Endothelial cell of umbilical vein (primary cell): ENCODE data around the gene ZNF804A. TPM values are rescaled to one million over a fixed set of nuclear protein-coding genes. Genes with fewer than 3 reads are reported as not detected.

Experiments
- BruUV-seq: library from RNA; stranded (reverse); fragments of 400-500 nt; replicated peaks from 2 replicates; lab custom pipeline; 2021; lab: Mats Ljungman, UMichigan
- CTCF ChIA-PET: fragments of 300-600, 350-600 bp; sonication (Branson Sonifier 250); formaldehyde crosslinking; loops from one replicate; lab custom pipeline; 2021; ENCODE audit warnings: antibody characterized with exemption, inconsistent platforms; lab: Charles Lee
- POLR2A ChIA-PET: fragments of 300-600, 350-600 bp; sonication (Branson Sonifier 250); formaldehyde crosslinking; loops from one replicate; lab custom pipeline; 2021; ENCODE audit warnings: antibody characterized with exemption, inconsistent platforms; lab: Charles Lee
- DNase-seq: peaks from one replicate; pipeline ENCODE4 v3.0.0-alpha.2; 2011; ENCODE audit warnings: low read depth, low spot score
- FAIRE-seq: peaks from 2 replicates; lab custom pipeline; 2011; peaks lifted over from hg19 to GRCh38; lab: Jason Lieb, UNC
- H2AFZ ChIP-seq: 2 replicates; pipeline ENCODE4 v1.6.0; 2012; ENCODE audit warnings: low read depth, low read length, control low read depth, inconsistent platforms
- H3K27ac ChIP-seq: 2 replicates; pipeline ENCODE4 v1.5.1; 2011; ENCODE audit warnings: low read depth, mild to moderate bottlenecking, control low read depth, low read length, moderate library complexity; ENCODE audit not compliant: insufficient read depth
- H3K27me3 ChIP-seq, 2 experiments: 2 replicates each; pipeline versions ENCODE4 v1.6.0 to v1.6.1; 2011; ENCODE audit warnings: low read length in 2 of 2, mixed read lengths in 1 of 2; ENCODE audit not compliant: control insufficient read depth in 2 of 2, insufficient read depth in 2 of 2
- H3K36me3 ChIP-seq, 2 experiments: 2 replicates in 1 of 2; 3 replicates in 1 of 2; pipeline ENCODE4 v1.5.1; 2011; ENCODE audit warnings: low read length in 2 of 2, mild to moderate bottlenecking in 1 of 2, moderate library complexity in 1 of 2; ENCODE audit not compliant: control insufficient read depth in 2 of 2, insufficient read depth in 2 of 2; ENCODE audit errors: extremely low read depth in 1 of 2
- H3K4me1 ChIP-seq: 3 replicates; pipeline ENCODE4 v1.5.1; 2011; ENCODE audit warnings: mild to moderate bottlenecking, low read length; ENCODE audit not compliant: control insufficient read depth, insufficient read depth; ENCODE audit errors: extremely low read depth
- H3K4me2 ChIP-seq: 2 replicates; pipeline ENCODE4 v1.6.1; 2011; ENCODE audit warnings: low read length, control low read depth, mixed read lengths; ENCODE audit not compliant: insufficient read depth
- H3K4me3 ChIP-seq, 3 experiments: fragments of 200-600 bp in 1 of 3; sonication (generic), shearing (Covaris generic) in 1 of 3; replicated peaks in 1 of 3; 2 replicates each; pipeline ENCODE4 v1.5.1; 2011 to 2016; ENCODE audit warnings: control low read depth in 3 of 3, low read length in 3 of 3, mild to moderate bottlenecking in 2 of 3, inconsistent platforms in 1 of 3, low read depth in 1 of 3, moderate library complexity in 1 of 3; ENCODE audit not compliant: insufficient read depth in 1 of 3
- H3K79me2 ChIP-seq: 2 replicates; pipeline ENCODE4 v1.6.0; 2012; ENCODE audit warnings: low read length, inconsistent platforms; ENCODE audit not compliant: control insufficient read depth, insufficient read depth
- H3K9ac ChIP-seq: replicated peaks from 2 replicates; pipeline ENCODE3; 2011; ENCODE audit warnings: low read length, control low read depth; ENCODE audit not compliant: insufficient read depth; ENCODE audit errors: extremely low read depth
- H3K9me1 ChIP-seq: replicated peaks from 3 replicates; pipeline ENCODE4 v1.6.0; 2011; ENCODE audit warnings: mild to moderate bottlenecking, low read length; ENCODE audit not compliant: control insufficient read depth, insufficient read depth; ENCODE audit errors: extremely low read depth
- H3K9me3 ChIP-seq: replicated peaks from 2 replicates; pipeline ENCODE4 v1.5.1; 2012; ENCODE audit warnings: low read length, inconsistent platforms; ENCODE audit not compliant: control insufficient read depth, insufficient read depth
- H4K20me1 ChIP-seq: replicated peaks from 2 replicates; pipeline ENCODE3; 2011; ENCODE audit warnings: mild to moderate bottlenecking, low read length; ENCODE audit not compliant: control insufficient read depth, insufficient read depth; ENCODE audit errors: extremely low read depth
- CTCF ChIP-seq, 2 donors: IDR thresholded peaks; 1 replicate in 1 of 2; 2 replicates in 1 of 2; pipeline ENCODE4 v1.5.1; 2011; ENCODE audit warnings: low read length in 2 of 2, mild to moderate bottlenecking in 2 of 2, moderate library complexity in 2 of 2, control low read depth in 1 of 2, inconsistent platforms in 1 of 2, low read depth in 1 of 2; ENCODE audit not compliant: insufficient read depth in 1 of 2; ENCODE audit errors: extremely low read depth in 1 of 2
- FOS ChIP-seq: IDR thresholded peaks from 2 replicates; pipeline ENCODE4 v1.6.1; 2011; ENCODE audit warnings: mild to moderate bottlenecking, low read length, moderate library complexity, borderline replicate concordance; ENCODE audit not compliant: insufficient read depth
- GATA2 ChIP-seq: IDR thresholded peaks from 2 replicates; pipeline ENCODE4 v1.7.0; 2011; ENCODE audit warnings: low read depth, mild to moderate bottlenecking, moderate library complexity, mixed read lengths, low read length; ENCODE audit not compliant: insufficient read length, insufficient read depth
- JUN ChIP-seq: IDR thresholded peaks from 2 replicates; pipeline ENCODE4 v1.6.1; 2011; ENCODE audit warnings: borderline replicate concordance, low read depth; ENCODE audit not compliant: insufficient read length, insufficient read depth
- MAX ChIP-seq: IDR thresholded peaks from 2 replicates; pipeline ENCODE4 v1.6.1; 2011; ENCODE audit not compliant: insufficient read depth, insufficient read length
- MYC ChIP-seq: IDR thresholded peaks from one replicate; pipeline ENCODE4 v1.6.1; 2011; ENCODE audit warnings: mild to moderate bottlenecking, low read depth, low read length
- POLR2A ChIP-seq: IDR thresholded peaks from 2 replicates; pipeline ENCODE4 v1.6.1; 2012; ENCODE audit warnings: low read depth, mild to moderate bottlenecking, control low read depth, low read length
- POLR2AphosphoS5 ChIP-seq: IDR thresholded peaks from 2 replicates; pipeline ENCODE4 v1.6.1; 2012; ENCODE audit warnings: low read depth, mild to moderate bottlenecking, control low read depth, low read length, moderate library complexity; ENCODE audit not compliant: insufficient read depth
- dilution Hi-C: fragments of 300-500 bp; cut with MboI; formaldehyde crosslinking; loops from one replicate; pipeline ENCODE4 v1.15.0; 2019; ENCODE audit warnings: low sequenced_read_pairs; ENCODE audit not compliant: extremely low pct_ligation_motif_present
- intact Hi-C: fragments of 100-400 bp; cut with micrococcal nuclease; formaldehyde crosslinking; loops from one replicate; pipeline ENCODE4 v1.10.0; 2022
- polyA plus RNA-seq, 4 experiments: library from polyadenylated mRNA; depleted of rRNA in 3 of 4; stranded (reverse) in 3 of 4; unstranded in 1 of 4; fragments of >200 nt; gene quantifications; 2 replicates each; pipeline versions ENCODE4 v1.2.1 to v1.2.3, GENCODE V29; 2011 to 2012; ENCODE audit warnings: missing spikeins in 1 of 4
- total RNA-seq: library from RNA; stranded (reverse); gene quantifications from 2 replicates; pipeline ENCODE4 v1.2.3, GENCODE V29; 2021

The ZNF804A gene
- total and polyA plus RNA-seq, 2 donors (not counting 3 experiments of a cell fraction or from before 2014, with no cell fraction given) = 0.22 TPM; not detected in 1

- Histone ChIP-seq H3K79me2 (no peaks in the 10 kb centered on the region), H3K27ac (peak overlapping the region; percentile 38), H3K4me1 (peaks cover 34% of the 10 kb centered on the region), H3K9ac (no peak overlapping the region), H4K20me1 (no peaks in the 10 kb centered on the region), H3K36me3 (no peaks in the 10 kb centered on the region), H3K9me3 (no peaks in the 10 kb centered on the region), H3K4me3 (no peak overlapping the region), H3K4me2 (peak overlapping the region; percentile 72), H3K27me3 (no peaks in the 10 kb centered on the region), H2AFZ (peak overlapping the region; percentile 28), H3K9me1 (no peaks in the 10 kb centered on the region)
- ChIA-PET POLR2A (no interaction called here), CTCF (interaction anchor here (0.8 to 1.0 kb wide), 3 partner anchors 12 to 36 kb away, joined by 3 to 4 read pairs (median 3); no protein-coding TSS in a partner anchor)
- no TSS peak for BruUV-seq
- intact Hi-C loops (loop anchor here (1.0 to 5.0 kb wide), 2 partner anchors 12 to 157 kb away; no protein-coding TSS in a partner anchor), dilution Hi-C loops (no loop called here)
- peak; percentile 74 for DNase-seq
- FAIRE-seq = peak; percentile 76
- no peak for TF ChIP-seq MYC
- TF ChIP-seq POLR2AphosphoS5 = peak; percentile 27
- no peak for TF ChIP-seq POLR2A
- TF ChIP-seq JUN = no peak
- peak; percentile 64 for TF ChIP-seq FOS
- TF ChIP-seq MAX = no peak
- no peak for TF ChIP-seq GATA2
- TF ChIP-seq CTCF (IDR thresholded peaks at IDR 0.05; ENCODE audit: extremely low read depth in 1 of 2, insufficient read depth in 1 of 2, low read depth in 1 of 2, low read length in 2 of 2) = no peak
These were observed 170.7 kb downstream of the ZNF804A start for GRCh38 chr2:184769023-184769422.
